Mucosa of gallbladder (tissue), 1 donor: ENCODE data around the gene MCRS1. TPM values are rescaled to one million over a fixed set of nuclear protein-coding genes. Genes with fewer than 3 reads are reported as not detected.

ENCODE experiments used
- DNase-seq: peaks from one replicate; pipeline ENCODE4 v3.0.0-alpha.2; 2020; ENCODE audit warnings: low spot score
- total RNA-seq: library from RNA; stranded (reverse); gene quantifications from one replicate; pipeline ENCODE4 v1.2.1, GENCODE V29; 2021
- donor health status: DM: no; HTN: no; CAD: no.

Gene MCRS1
- total RNA-seq, 1 donor from 2014 or later, result 64.5 TPM

GRCh38 chr12:49582201-49582600 is 14.3 kb upstream of the MCRS1 start:
- DNase-seq, result no peak

- peak; percentile 71 for DNase-seq
Measured at GRCh38 chr12:49580572-49581535, 12.9 kb upstream of the MCRS1 start.

- DNase-seq, result no peak
Measured at GRCh38 chr12:49578471-49579112, 10.7 kb upstream of the MCRS1 start.

GRCh38 chr12:49577589-49578315 is 9.8 kb upstream of the MCRS1 start:
- DNase-seq, result no peak

- no peak for DNase-seq
Measured at GRCh38 chr12:49568442-49569162, 660 bp upstream of the MCRS1 start.

GRCh38 chr12:49567302-49567610 is 686 bp downstream of the MCRS1 start:
- no peak for DNase-seq

GRCh38 chr12:49566361-49566760 is 1.6 kb downstream of the MCRS1 start:
- DNase-seq, result no peak

GRCh38 chr12:49565406-49566265 is 2.3 kb downstream of the MCRS1 start:
- no peak for DNase-seq

- no peak for DNase-seq
Measured at GRCh38 chr12:49564686-49565405, 3.1 kb downstream of the MCRS1 start.

- no peak for DNase-seq
Measured at GRCh38 chr12:49563951-49564685, 3.8 kb downstream of the MCRS1 start.

- no peak for DNase-seq
Measured at GRCh38 chr12:49562831-49563230, 5.1 kb downstream of the MCRS1 start.

- no peak for DNase-seq
Measured at GRCh38 chr12:49562233-49562632, 5.7 kb downstream of the MCRS1 start.

GRCh38 chr12:49560695-49561094 is 7.2 kb downstream of the MCRS1 start:
- DNase-seq, result no peak

- DNase-seq, result no peak
Measured at GRCh38 chr12:49559011-49559675, 8.8 kb downstream of the MCRS1 start.

GRCh38 chr12:49558526-49558925 is 9.4 kb downstream of the MCRS1 start:
- DNase-seq, result no peak

GRCh38 chr12:49557917-49558215 is 10.1 kb downstream of the MCRS1 start:
- no peak for DNase-seq

- DNase-seq, result no peak
Measured at GRCh38 chr12:49557187-49557916, 10.6 kb downstream of the MCRS1 start.

- DNase-seq, result no peak
Measured at GRCh38 chr12:49556391-49557186, 11.4 kb downstream of the MCRS1 start.
